Measurements from ENCODE around the gene VDAC2.
"Not testable (repeated sequence)": the region's sequence is repeated elsewhere in the genome, so short reads cannot be mapped to it uniquely, and the experiment has no call there.

VDAC2 gene

GRCh38 chr10:75201793-75202307 lies 8.7 kb upstream of the VDAC2 start:
- DNase-seq: no peak

- DNase-seq: no peak
These were observed 8.1 kb upstream of the VDAC2 start for GRCh38 chr10:75202321-75203045.

GRCh38 chr10:75203046-75203620 lies 7.5 kb upstream of the VDAC2 start:
- DNase-seq: not testable (repeated sequence)

- DNase-seq: no peak
These were observed 6.9 kb upstream of the VDAC2 start for GRCh38 chr10:75203724-75204123.

- DNase-seq: no peak
These were observed 4.7 kb upstream of the VDAC2 start for GRCh38 chr10:75205908-75206307.

- not testable (repeated sequence) for DNase-seq
These were observed 4.0 kb upstream of the VDAC2 start for GRCh38 chr10:75206638-75207037.

- DNase-seq: no peak
These were observed 3.3 kb upstream of the VDAC2 start for GRCh38 chr10:75207079-75207856.

GRCh38 chr10:75207857-75208144 lies 2.8 kb upstream of the VDAC2 start:
- no peak for DNase-seq

GRCh38 chr10:75208181-75208580 lies 2.4 kb upstream of the VDAC2 start:
- DNase-seq: no peak

GRCh38 chr10:75209086-75209920 lies 1.3 kb upstream of the VDAC2 start:
- DNase-seq: peak; percentile 47

- DNase-seq: peak; percentile 78
These were observed 695 bp upstream of the VDAC2 start for GRCh38 chr10:75209921-75210281.

- peak; percentile 39 for DNase-seq
These were observed 553 bp downstream of the VDAC2 start for GRCh38 chr10:75211007-75211691.

GRCh38 chr10:75212343-75212742 lies 1.7 kb downstream of the VDAC2 start:
- no peak for DNase-seq

GRCh38 chr10:75220274-75220673 lies 9.7 kb downstream of the VDAC2 start:
- no peak for DNase-seq

- not testable (repeated sequence) for DNase-seq
These were observed 10.9 kb downstream of the VDAC2 start for GRCh38 chr10:75221492-75221891.

- no peak for DNase-seq
These were observed 12.9 kb downstream of the VDAC2 start for GRCh38 chr10:75223507-75223906.

GRCh38 chr10:75226095-75226494 lies 15.5 kb downstream of the VDAC2 start:
- no peak for DNase-seq

- DNase-seq: no peak
These were observed 16.1 kb downstream of the VDAC2 start for GRCh38 chr10:75226656-75227055.

GRCh38 chr10:75228278-75228677 lies 17.7 kb downstream of the VDAC2 start:
- DNase-seq: no peak

- no peak for DNase-seq
These were observed 18.2 kb downstream of the VDAC2 start for GRCh38 chr10:75228834-75229233.

- DNase-seq: no peak
These were observed 19.4 kb downstream of the VDAC2 start for GRCh38 chr10:75229971-75230370.

GRCh38 chr10:75230600-75231038 lies 20.0 kb downstream of the VDAC2 start:
- DNase-seq: peak; percentile 83

Data from MV-4-11 (cell line).